Activated CD4-positive, alpha-beta T cell treated with anti-CD3 and anti-CD28 coated beads for 1 hour (primary cell): ENCODE measurements around the gene PANX2.
"Not testable (repeated sequence)": the region's sequence is repeated elsewhere in the genome, so short reads cannot be mapped to it uniquely, and the experiment has no call there.

ENCODE experiments used
- DNase-seq: peaks from one replicate; pipeline ENCODE4 v3.0.0-alpha.2; 2020

The PANX2 gene

GRCh38 chr22:50170453-50171318 lies at the start of gene PANX2:
PANX2 (plus strand) TSS chr22:50170731; CDS start chr22:50170731, 0 bp downstream.
- DNase-seq: no peak

- no peak for DNase-seq
These were observed 49.3 kb upstream of the PANX2 start for GRCh38 chr22:50121202-50121740.

GRCh38 chr22:50123119-50123518 lies 47.4 kb upstream of the PANX2 start:
- DNase-seq: no peak

- no peak for DNase-seq
These were observed 45.5 kb upstream of the PANX2 start for GRCh38 chr22:50125029-50125428.

GRCh38 chr22:50129121-50129736 lies 41.3 kb upstream of the PANX2 start:
- no peak for DNase-seq

- DNase-seq: no peak
These were observed 38.6 kb upstream of the PANX2 start for GRCh38 chr22:50131894-50132293.

GRCh38 chr22:50134481-50134880 lies 36.0 kb upstream of the PANX2 start:
- no peak for DNase-seq

- DNase-seq: no peak
These were observed 33.9 kb upstream of the PANX2 start for GRCh38 chr22:50136581-50137015.

- DNase-seq: not testable (repeated sequence)
These were observed 33.3 kb upstream of the PANX2 start for GRCh38 chr22:50137277-50137676.

- DNase-seq: no peak
These were observed 32.5 kb upstream of the PANX2 start for GRCh38 chr22:50138041-50138440.

GRCh38 chr22:50138988-50139387 lies 31.5 kb upstream of the PANX2 start:
- no peak for DNase-seq

- no peak for DNase-seq
These were observed 30.6 kb upstream of the PANX2 start for GRCh38 chr22:50139843-50140415.

GRCh38 chr22:50140615-50141014 lies 29.9 kb upstream of the PANX2 start:
- no peak for DNase-seq

- DNase-seq: no peak
These were observed 29.1 kb upstream of the PANX2 start for GRCh38 chr22:50141462-50141861.

- DNase-seq: no peak
These were observed 28.6 kb upstream of the PANX2 start for GRCh38 chr22:50141891-50142363.

GRCh38 chr22:50143096-50143495 lies 27.4 kb upstream of the PANX2 start:
- no peak for DNase-seq

GRCh38 chr22:50144005-50144614 lies 26.4 kb upstream of the PANX2 start:
- no peak for DNase-seq

GRCh38 chr22:50145721-50146438 lies 24.7 kb upstream of the PANX2 start:
- no peak for DNase-seq

- no peak for DNase-seq
These were observed 23.9 kb upstream of the PANX2 start for GRCh38 chr22:50146439-50147238.

- DNase-seq: not testable (repeated sequence)
These were observed 23.0 kb upstream of the PANX2 start for GRCh38 chr22:50147258-50148165.

- no peak for DNase-seq
These were observed 22.4 kb upstream of the PANX2 start for GRCh38 chr22:50148166-50148500.
